ENCODE measurements around the gene NUDT5.
"Not testable (repeated sequence)": the region's sequence is repeated elsewhere in the genome, so short reads cannot be mapped to it uniquely, and the experiment has no call there.

Gene NUDT5

DNA sequence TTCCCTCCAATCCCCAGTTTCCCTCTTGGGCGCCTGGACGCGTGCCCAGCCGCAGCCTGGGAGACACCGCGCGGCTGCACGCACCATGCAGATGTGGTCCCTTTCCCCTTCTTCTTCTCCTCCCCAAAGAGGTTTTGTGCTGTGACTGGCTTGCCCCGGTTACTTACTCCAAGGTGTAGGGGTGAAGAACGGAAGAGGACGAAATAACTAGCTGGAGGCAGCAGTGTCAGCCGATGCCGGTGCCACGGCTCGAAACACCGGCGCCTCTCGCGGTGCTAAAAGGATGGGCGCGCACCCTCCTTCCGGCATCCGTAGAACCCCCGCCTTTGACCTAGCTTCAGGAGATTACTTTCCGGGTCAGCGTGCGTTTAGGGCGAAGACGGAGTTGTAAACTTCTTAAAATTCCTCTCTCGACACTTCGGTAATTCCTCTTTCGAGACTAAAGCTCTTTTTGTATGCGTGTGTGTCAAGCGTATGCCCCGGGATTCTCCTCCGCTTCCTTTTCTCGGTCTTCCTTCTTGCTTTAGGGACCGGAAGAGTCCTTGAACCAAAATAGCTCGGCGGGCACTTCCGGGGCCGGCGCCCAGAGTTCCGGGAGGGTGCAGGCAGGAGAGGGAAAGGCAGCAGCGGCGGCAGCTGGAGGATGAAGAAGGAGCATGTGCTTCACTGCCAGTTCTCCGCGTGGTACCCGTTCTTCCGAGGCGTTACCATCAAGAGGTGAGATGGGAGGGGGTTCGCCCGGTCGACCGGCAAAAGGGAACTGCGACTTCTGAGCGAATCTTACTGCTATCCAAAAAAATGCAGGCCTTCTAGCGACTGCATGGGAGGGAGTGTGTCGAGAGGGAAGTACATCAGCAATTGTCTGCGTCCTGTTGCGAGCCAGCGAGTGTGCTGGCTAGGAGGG is at the start of gene NUDT5, which contains the start of gene CDC123:
NUDT5 (minus strand) TSS at position 289 of the 904 bp plus-strand sequence. CDS start 9,600 bp downstream, outside the sequence.
CDC123 (plus strand) TSS at position 586 of the 904 bp plus-strand sequence; CDS start at position 644, 58 bp downstream.
- peak; percentile 86 for DNase-seq

DNA sequence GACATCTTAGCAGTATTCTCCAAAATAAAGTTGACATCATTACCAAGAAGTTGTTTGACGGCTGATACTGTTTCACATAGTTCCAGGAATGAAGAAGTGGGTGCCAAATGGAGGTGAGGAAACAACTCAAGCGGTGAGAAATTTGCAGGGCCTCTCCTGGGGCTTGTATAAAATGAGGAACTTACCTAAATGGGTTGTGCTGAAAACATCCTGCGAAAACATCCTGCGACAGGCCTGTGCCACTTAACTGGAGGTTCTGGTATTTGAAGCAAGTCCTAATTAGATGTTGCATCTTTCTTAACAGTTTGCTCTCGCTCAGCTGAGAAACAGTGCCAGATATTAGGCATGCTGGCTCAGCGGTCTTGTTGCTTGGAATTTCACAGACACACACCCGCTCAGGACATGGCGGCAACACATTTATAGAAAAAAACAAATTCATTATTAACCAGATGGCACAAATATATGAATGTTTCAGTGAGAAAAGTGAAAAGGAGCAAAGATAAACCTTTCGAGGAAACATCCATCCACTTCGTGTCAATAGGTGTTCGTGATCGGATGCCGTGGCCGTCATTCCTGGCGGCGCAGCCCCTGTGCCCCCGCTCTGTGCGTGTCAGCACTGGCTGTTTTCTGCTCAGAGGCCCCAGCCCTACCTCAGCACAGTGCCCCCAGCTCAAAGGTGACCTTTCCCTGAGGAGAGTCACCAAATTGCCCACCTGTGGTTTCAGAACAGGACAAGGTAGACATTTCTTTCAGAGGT is 48.4 kb upstream of the NUDT5 start:
- no peak for DNase-seq

DNA sequence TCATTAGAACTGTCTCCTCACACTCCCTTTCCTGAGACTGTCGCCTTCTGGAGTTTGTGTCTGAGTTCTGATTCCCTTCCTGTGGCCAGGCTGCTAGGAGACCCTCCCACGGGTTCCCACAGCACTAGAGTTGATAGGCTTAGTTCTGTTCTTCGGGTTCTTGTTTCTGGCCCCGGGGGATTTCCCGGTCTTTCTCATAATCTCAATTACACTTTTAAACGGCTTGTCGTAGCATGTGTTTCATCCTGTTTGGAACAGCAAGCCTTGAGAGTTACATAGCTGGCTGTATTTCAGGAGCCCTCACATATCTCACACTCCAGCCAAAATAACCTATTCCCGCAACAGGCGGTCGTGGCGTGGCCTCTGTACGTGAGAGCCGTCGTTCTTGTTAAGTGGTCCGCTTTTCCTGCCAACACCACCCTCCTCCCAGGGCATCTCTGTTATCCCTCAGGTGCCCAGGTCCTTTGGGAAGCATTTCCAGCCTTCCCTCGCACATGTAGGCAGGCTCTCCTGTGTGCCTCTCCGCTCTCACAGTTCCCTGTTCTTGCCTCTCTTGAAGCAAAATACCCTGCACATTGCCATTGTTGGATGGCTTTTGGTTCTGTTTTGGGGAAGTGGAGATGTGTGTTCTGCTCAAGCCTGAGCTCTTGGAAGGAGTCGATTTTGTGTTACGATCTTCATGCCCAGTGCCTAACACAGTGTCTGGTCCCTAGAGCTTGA is 46.3 kb upstream of the NUDT5 start:
- no peak for DNase-seq

DNA sequence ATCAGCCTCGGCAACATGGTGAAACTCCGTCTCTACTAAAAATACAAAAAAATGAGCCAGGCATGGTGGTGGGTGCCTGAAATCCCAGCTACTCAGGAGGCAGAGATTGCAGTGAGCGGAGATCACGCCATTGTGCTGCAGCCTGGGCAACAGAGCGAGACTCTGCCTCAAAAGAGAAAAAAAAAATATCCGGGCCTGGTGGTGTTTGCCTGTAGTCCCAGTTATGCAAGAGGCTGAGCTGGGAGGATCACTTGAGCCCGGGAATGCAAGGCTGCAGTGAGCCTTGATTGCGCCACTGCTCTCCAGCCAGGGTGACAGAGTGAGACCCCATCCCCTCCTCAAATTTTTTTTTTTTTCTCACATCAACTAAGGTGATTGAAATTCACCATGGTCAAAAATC is 43.1 kb upstream of the NUDT5 start:
- no peak for DNase-seq

DNA sequence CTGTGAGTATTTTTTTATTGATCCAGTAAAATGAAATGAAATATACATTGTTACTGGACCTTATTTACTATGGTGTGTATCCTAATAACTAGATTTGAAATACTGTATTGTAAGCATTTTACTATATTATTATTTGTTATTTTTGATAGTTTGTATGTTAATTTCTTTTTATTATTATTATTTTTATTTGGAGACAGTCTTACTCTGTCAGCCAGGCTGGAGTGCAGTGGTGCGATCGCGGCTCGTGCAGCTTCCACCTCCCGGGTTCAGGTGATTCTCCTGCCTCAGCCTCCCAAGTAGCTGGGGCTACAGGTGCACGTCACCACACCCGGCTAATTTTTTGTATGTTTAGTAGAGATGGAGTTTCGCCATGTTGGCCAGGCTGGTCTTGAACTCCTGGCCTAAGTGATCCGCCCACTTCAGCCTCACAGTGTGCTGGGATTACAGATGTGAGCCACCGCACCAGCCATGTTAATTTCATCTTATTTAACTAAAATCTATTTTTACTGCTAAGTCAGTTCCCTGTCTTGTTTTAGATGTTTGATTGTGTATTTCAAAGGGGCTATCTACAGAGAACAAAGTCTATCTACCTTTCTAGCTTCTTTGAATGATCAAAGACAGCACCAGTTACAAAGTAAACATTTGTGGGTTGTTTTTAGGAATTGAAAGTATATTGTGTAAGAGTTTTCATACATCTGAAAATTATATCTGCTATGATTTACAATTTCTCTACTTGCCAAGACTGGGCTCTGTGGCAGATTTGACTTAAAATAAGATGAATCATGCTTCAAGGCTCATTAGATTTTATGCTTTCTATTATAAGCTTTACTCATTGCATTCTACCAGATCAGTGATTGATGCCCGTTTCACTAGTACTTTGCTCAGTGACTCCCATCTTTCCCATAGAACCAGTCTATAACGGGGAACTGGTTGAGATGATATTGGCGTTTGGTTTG is 41.9 kb upstream of the NUDT5 start:
- peak; percentile 7 for DNase-seq

DNA sequence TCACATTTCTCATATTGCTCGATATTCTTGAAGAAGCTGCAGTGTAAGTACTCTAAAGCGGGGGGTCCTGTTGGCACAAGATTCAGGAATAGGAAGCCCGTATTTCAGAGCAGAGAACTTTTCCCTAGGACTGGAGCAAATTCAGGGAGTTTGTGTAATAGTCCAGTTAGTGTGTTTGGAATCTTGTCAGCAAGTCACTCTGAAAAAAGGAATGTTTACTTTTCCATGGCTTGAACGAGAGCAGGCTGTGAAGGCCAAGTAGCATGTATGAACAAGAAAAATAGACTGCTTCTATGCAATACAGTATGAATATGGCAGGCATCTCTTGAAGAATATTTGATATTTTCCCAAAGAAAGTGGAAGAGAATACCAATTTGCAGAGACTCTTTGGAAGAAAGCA is 40.1 kb upstream of the NUDT5 start:
- DNase-seq = no peak

DNA sequence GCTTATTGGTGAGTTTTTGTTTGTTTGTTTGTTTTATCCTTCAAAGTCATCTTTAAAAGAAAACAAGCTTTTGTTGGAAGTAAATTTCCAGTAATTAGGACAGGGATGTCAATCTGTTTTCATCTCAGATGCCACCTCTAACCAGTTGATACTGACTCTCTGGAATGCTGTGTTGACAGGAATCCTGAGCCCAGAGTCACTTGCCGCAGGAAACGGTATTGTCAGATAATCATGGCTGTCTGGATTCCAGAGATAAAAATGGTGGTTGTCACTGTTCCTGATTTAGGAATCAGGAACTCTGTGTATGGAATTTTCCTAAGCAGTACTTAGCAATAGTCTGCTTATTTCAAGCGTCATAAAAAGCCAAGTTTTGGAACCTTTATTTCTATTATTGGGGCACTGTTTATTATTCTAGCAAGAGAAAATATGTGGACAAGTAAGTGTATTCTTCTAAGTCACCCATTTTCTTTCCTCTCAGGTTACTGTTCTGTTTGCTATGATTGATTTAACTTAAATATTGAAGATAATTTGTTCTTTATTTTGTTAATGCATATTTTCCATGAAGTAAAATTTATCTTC is 39.5 kb upstream of the NUDT5 start:
- DNase-seq = no peak

DNA sequence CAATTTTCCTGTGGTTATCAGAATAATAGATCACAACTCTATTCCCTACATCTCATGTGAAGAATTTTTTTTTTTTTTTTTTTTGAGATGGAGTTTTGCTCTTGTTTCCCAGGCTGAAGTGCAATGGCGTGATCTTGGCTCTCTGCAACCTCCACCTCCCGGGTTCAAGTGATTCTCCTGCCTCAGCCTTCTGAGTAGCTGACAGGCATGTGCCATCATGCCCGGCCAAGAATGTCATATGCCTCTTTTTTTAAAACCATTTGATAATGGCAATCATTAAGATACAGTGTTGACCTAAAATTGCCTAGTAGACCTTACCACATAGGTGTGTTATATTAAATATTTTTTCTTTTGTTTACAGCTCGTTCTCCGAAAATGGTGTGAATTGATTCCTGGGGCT is 39.0 kb upstream of the NUDT5 start:
- not testable (repeated sequence) for DNase-seq

DNA sequence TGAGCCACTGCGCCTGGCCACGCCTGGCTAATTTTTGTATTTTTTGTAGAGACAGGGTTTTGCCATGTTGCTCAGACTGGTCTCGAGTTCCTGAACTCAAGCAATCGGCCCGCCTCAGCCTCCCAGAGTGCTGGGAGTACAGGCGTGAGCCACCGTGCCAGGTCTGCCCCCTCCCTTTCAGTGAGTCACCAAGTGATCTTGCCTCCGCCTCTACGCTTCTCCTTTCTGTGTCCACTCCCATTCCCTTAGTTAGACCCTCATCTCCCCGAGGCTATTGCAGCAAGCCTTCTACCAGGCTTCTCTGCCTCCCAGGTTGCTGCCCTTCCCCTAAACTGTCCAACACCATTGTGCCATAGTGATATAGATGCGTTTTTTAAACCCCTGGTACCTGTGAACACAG is 33.2 kb upstream of the NUDT5 start:
- DNase-seq = no peak

DNA sequence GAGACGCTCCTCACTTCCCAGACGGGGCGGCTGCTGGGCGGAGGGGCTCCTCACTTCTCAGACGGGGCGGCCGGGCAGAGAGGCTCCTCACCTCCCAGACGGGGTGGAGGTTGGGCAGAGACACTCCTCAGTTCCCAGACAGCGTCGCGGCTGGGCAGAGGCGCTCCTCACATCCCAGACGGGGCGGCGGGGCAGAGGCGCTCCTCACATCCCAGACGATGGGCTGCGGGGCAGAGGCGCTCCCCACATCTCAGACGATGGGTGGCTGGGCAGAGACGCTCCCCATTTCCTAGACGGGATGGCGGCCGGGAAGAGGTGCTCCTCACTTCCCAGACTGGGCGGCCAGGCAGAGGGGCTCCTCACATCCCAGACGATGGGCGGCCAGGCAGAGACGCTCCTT is 30.7 kb upstream of the NUDT5 start:
- DNase-seq = not testable (repeated sequence)

DNA sequence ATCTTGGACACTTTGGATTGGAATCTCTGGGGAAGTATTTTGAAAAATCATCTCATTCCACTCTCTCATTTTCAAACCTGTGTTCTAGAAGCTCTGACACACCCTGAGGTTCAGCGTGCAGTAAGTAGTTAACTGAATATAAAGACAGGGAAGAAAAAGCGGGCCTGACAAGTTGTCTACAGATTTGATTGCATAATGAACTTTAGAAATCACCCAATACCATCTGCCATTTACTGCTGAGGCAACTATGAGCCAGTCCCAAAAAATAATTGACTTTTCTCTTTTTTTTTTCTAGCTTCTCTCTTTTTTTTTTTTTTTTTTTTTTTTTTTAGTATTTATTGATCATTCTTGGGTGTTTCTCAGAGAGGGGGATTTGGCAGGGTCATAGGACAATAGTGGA is 29.8 kb upstream of the NUDT5 start:
- no peak for DNase-seq

DNA sequence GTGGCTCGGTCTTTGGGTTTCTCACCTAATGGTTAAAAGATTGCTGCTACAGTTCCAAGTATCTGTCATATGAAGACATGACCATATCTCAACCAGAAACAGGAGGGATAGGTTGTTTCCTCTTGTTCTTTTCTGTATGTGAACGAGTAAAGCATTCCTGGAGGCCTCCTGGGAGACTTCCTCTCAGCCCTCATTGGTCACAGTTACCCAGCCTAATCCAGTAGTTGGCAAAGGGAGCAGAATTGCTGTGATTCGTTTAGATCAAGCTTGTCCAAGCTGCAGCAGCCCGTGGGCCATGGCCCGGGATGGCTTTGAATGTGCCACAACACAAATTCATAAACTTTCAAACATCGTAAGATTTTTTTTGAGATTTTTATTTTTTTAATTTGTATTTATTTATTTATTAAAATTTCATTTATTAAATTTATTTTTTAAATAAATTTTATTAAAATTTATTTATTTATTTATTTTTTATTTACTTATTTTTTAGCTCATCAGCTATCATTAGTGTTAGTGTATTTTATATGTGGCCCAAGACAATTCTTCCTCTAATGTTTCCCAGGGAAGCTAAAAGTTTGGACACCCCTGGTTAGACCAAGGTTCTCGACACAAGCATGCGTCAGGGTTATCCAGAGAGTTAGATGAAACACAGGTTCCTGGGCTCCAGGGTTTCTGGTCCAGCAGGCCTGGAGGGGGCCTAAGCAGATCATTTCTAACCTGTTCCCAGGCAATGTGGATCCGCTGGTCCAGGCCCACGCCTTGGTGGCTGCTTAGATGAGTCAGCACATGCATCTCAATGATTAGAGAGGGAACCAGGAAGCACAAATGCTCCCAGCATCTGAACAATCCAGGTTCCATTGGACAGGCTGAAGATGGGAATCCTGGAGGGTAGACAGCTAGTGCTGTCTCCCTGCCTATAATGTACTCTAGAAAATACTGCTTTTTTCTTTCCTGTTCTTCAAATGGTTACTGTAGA is 25.9 kb upstream of the NUDT5 start:
- DNase-seq = no peak

DNA sequence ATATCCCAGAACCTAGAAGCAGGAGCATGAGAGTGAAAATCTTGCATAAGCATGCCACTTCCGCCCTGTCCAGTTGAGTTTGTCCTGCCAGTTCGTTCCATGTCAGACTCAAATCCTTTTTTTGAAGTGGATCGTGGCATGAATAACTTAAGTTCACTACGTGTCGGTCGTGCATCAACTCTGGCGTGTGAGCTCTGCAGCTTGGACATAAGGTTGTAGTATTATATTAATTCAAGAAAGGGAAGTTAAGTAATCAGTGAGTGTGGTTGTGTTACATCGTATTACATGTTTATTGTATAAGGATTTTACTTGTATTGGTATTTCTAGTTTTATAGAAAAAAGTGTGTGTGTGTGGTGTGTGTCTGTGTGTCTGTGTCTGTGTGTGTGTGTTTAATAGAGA is 23.3 kb upstream of the NUDT5 start:
- DNase-seq = no peak

DNA sequence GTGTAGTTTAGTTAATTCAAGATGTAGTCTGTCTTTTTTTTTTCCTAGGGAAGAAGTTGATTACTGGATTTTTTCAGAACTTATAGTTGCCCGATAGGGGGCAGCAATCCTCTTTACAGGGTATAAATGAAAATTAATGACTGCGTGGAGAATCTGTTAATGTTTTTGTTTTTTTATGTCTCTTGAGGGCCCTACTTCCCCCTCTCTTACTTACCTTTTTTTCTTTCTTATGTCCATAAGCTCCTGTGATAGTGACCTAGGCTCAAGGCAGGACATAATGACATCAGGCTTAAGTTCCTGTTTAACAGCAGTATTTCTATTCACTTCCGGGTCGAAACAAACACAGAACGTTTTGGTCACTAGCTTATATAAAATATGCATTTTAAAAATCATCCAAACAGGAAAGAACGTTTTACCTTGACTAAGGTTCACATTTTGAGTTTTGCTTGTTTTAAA is 19.1 kb upstream of the NUDT5 start:
- no peak for DNase-seq

DNA sequence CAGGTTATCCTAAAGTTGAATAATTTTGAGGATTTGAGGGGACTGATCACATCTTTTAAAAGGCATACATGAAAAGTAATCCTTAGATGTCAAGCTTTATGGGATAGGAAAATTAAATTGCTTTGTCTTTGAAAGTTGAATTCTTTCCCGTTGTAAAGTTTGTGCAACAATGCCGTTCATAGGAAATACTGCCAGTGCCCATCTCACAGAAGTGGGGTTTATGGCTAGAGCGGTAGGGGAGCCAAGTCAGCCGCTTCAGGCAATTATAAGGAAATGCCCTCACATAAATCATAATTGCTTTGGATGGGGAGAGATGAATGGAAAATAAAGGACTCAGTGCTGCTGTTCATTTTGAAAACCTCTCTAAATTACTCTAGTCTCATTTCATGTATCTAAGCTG is 18.4 kb upstream of the NUDT5 start:
- DNase-seq = no peak

DNA sequence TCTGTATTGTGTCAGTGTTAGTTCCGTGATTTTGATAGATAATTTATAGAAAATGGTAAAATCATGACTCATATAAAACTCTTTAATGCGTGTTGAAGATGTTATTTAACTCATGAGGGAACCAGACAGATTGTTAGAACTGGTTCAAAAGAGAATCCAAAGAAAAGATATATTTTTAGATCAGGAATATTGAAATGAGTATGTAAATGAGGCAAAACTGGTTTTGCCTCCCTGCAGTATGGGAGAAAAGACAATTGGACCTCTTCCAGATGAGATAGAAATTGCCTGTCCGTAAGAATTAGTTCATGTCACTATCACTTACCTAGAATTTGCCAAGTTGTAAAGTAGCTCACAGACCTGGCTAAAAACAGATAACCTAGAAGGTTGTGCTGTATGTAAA is 17.9 kb upstream of the NUDT5 start:
- no peak for DNase-seq

DNA sequence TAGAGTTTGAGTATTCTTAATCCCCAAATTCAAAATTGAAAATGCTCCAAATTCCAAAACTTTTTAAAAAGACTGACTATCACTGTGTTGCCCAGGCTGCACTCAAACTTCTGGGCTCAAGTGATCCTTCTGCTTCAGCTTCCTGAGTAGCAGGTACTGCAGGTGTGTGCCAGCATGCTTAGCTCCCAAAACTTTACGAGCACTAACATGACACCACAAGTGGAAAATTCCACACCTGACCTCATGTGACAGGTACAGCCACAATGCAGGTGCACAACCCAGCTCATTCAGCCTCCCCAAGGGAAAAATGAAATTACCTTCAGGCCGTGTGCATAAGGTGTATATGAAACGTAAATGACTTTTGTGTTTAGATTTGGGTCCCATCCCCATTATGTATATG is 16.8 kb upstream of the NUDT5 start:
- DNase-seq = no peak

DNA sequence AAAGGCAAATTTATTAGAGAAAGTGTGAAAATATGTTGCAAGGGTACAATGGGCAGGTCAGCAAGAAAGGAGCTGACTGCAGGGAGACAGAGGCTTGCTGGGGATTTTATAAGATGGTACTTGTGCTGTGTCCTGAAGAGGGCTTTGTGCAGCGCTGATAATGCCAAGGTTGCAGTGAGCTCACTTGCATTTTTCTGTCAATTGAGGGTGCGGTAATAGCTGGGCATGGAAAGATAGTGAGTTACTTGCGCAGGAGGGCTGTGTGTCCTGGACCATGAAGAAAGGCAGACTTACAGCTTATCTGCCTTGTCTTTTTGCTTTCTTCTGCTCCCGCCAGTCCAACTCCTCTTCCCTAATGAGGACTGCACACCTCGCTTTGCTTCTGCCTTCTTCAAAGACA is 12.8 kb upstream of the NUDT5 start:
- DNase-seq = no peak

DNA sequence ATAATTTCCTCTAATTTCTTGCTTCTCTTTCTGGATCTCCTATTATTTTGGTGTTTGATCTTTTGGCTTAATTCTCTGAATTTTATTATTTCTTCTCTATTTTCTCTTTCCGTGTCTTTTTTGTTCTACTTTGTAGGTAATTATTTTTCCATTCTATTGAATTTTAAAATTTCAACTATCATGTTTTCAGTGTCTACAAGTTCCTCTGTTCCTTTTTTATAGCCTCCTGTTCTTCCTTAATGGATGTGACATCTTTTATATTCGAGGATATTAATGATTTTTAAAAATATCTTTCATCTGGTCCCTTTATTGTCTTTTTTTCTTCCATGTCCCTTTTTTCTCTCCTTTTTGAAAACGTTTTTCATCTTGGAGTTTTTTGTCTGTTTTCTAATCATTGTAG is 11.4 kb upstream of the NUDT5 start:
- DNase-seq = no peak

DNA sequence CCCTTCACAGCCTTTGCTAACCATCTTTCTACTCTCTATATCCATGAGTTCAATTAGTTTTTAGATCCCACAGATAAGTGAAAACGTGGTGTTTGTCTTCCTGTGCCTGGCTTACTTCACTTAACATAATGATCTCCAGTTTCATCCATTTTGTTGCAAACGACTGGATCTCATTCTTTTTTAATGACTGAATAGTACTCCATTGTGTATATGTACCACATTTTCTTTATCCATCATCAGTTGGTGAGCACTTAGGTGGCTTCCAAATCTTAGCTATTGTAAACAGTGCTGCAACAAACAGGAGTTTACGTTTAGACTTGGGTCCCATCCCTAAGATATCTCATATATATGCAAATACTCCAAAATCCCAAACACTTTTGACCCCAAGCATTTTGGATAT is 9.4 kb upstream of the NUDT5 start:
- DNase-seq = no peak

Measured in NCI-H446 treated with DMSO at 0.1 percent for 48 hours (cell line).